Hepatocyte (in vitro differentiated cells): ENCODE measurements around the gene KIRREL1.

Experiments used
- EZH2 ChIP-seq: fragments of 200-600 bp; sonication (generic); IDR thresholded peaks from 2 replicates; pipeline ENCODE4 v1.6.1; 2016; ENCODE audit warnings: antibody characterized with exemption, mild to moderate bottlenecking, borderline replicate concordance
- EZH2phosphoT487 ChIP-seq: fragments of 200-600 bp; sonication (generic); IDR thresholded peaks from one replicate; pipeline ENCODE4 v1.6.1; 2018; ENCODE audit warnings: antibody characterized with exemption, mild to moderate bottlenecking, low read depth, moderate library complexity; ENCODE audit not compliant: unreplicated experiment, severe bottlenecking
- TF ChIP-seq, protein P1 (sequence below): fragments of 200-600 bp; sonication (generic); IDR thresholded peaks from 2 replicates; pipeline ENCODE4 v1.5.1; 2016; ENCODE audit warnings: antibody characterized with exemption, mild to moderate bottlenecking; ENCODE audit not compliant: poor library complexity

DNA sequence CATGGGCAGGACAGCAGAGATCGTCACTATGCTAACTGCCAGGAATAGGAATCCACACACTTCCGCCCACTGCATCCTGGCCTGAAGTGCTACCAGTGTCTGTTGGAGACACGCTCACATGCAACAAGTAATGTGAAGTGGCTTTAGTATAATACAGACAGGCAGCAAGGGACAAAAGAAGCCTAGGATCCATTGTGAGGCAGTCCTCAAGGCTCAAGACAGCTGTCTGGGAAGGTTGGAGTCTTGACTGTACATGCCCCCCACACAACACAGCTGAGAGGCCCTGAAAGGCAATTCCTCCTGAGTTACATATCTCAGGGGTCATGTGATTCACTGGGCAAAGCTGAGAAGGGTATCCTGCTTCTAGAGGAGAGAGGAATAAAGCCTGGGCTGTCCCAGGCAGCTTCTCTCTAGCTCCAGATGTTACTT lies 147.3 kb downstream of the KIRREL1 start:
- TF ChIP-seq, protein P1, sequence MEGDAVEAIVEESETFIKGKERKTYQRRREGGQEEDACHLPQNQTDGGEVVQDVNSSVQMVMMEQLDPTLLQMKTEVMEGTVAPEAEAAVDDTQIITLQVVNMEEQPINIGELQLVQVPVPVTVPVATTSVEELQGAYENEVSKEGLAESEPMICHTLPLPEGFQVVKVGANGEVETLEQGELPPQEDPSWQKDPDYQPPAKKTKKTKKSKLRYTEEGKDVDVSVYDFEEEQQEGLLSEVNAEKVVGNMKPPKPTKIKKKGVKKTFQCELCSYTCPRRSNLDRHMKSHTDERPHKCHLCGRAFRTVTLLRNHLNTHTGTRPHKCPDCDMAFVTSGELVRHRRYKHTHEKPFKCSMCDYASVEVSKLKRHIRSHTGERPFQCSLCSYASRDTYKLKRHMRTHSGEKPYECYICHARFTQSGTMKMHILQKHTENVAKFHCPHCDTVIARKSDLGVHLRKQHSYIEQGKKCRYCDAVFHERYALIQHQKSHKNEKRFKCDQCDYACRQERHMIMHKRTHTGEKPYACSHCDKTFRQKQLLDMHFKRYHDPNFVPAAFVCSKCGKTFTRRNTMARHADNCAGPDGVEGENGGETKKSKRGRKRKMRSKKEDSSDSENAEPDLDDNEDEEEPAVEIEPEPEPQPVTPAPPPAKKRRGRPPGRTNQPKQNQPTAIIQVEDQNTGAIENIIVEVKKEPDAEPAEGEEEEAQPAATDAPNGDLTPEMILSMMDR, result no peak
- TF ChIP-seq EZH2phosphoT487 (no peak), EZH2 (no peak)
